ENCODE data around the gene ITPRID1.

ITPRID1 gene

DNA sequence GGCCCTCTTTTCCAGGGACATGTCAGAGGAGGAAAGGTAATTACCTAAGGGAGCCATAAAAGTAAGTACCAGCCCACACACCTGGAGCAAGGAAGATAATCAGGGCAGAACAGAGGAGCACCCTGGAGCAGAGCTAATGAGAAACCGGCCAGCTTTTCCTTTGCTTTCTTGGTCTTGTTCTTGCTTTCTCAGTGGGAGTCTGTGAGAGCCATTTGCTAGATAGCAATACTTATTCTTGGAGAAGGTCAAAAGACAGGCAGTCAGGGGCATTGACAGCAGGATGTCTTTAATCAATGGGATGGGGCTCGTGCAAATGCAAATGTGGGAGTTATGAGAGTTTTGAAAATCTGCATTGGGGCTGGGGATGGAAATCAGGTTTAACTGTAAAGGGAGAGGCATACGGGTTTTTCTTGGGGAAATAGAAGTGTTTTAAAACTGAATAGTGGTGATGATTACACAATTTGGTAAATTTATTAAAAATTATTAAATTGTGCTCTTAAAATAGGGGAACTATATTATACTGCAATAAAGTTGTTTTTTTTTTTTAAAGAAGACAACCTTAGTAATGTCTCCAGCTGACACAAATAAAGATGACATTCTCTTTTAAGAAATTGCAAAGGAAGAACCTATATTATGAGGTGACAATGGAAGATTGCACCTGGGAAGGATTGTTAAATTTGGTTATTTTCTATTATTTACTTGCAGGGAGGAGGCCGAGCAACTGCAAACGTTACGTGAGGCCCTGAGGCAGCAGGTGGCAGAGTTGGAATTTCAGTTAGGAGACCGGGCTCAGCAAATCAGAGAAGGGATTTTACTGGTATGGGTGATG, 137.6 kb downstream of the ITPRID1 start:
- H3K36me3 ChIP-seq: no peaks in the 10 kb centered on the region
- no peak overlapping the region for H3K4me3 ChIP-seq
- no peak overlapping the region for H3K4me2 ChIP-seq
- H3K9me3 ChIP-seq: no peaks in the 10 kb centered on the region
- no peak for TF ChIP-seq Cebpa-rat (IDR thresholded peaks at IDR 0.05)
- no peaks in the 10 kb centered on the region for H4K20me1 ChIP-seq
- no peak overlapping the region for H3K9ac ChIP-seq
- H3K27me3 ChIP-seq: no peaks in the 10 kb centered on the region
- H3K4me1 ChIP-seq: no peaks in the 10 kb centered on the region
- H3K27ac ChIP-seq: no peak overlapping the region

DNA sequence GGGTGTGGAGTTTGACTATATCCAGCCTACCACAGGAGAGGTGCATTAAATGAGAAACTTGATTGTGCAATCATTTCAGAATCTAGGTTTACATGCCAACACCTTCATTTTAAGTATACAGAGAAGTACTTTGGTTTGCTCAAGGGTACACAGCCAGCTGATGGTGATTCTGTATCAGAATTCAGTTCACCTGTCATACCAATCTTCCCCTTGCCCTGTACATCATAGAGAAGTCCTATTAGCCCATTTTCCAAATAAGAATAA, 138.1 kb downstream of the ITPRID1 start:
- no peak overlapping the region for H3K9ac ChIP-seq
- H3K36me3 ChIP-seq: no peaks in the 10 kb centered on the region
- no peak overlapping the region for H3K4me2 ChIP-seq
- TF ChIP-seq Cebpa-rat (IDR thresholded peaks at IDR 0.05): peak; percentile 54
- no peaks in the 10 kb centered on the region for H3K27me3 ChIP-seq
- no peak overlapping the region for H3K27ac ChIP-seq
- H3K9me3 ChIP-seq: no peaks in the 10 kb centered on the region
- no peaks in the 10 kb centered on the region for H4K20me1 ChIP-seq
- no peaks in the 10 kb centered on the region for H3K4me1 ChIP-seq
- no peak overlapping the region for H3K4me3 ChIP-seq

DNA sequence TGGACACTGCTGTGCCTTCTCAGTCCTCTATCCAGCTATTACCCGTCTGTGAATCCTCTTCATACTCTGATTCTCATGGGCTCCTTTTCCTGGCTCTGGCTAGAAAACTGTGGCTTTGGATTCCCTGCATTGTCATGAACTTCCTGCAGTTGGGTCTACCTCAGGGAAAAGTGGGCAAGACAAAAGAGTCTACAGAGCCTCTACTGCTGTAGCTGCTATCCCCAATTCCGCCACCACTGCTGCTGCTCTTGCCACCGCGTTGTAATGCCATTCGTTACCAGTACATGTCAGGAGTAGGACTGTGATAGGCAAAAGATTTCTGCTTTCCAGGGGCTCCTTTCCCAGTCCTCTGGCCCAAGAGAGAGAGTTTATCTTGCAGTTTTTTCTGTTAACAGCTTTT, 149.2 kb downstream of the ITPRID1 start:
- no peaks in the 10 kb centered on the region for H3K27me3 ChIP-seq
- H3K9ac ChIP-seq: no peak overlapping the region
- no peaks in the 10 kb centered on the region for H4K20me1 ChIP-seq
- H3K36me3 ChIP-seq: no peaks in the 10 kb centered on the region
- H3K4me3 ChIP-seq: no peak overlapping the region
- H3K4me2 ChIP-seq: no peak overlapping the region
- H3K27ac ChIP-seq: no peak overlapping the region
- no peak for TF ChIP-seq Cebpa-rat (IDR thresholded peaks at IDR 0.05)
- H3K4me1 ChIP-seq: no peaks in the 10 kb centered on the region; the same call in 1 of the 2 replicates
- H3K9me3 ChIP-seq: no peaks in the 10 kb centered on the region

DNA sequence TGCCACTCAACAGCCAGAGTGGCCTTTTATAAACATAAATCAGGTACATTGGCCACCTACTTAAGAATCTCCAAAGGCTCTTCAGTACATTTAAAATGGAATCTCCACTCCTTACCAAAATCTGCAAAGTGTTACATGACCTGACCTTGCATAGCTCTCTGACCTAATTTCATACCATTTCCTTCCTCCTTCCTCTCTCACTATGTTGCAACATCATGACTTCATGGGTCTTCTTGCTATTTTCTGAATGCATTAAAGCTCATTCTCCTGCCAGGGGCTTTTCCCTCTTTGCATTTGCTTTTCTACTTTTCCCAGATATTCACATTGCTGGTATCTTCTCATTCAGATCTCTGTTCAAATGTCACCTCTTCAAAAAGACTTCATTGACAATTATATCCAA, 151.0 kb downstream of the ITPRID1 start:
- Histone ChIP-seq H3K9ac (no peak overlapping the region), H3K36me3 (no peaks in the 10 kb centered on the region), H4K20me1 (no peaks in the 10 kb centered on the region), H3K27me3 (no peaks in the 10 kb centered on the region), H3K27ac (no peak overlapping the region), H3K4me1 (no peaks in the 10 kb centered on the region; the same call in 1 of the 2 replicates), H3K4me2 (no peak overlapping the region), H3K9me3 (no peaks in the 10 kb centered on the region), H3K4me3 (no peak overlapping the region)
- TF ChIP-seq Cebpa-rat (IDR thresholded peaks at IDR 0.05): peak; percentile 24; the same call in 1 of the 2 replicates

DNA sequence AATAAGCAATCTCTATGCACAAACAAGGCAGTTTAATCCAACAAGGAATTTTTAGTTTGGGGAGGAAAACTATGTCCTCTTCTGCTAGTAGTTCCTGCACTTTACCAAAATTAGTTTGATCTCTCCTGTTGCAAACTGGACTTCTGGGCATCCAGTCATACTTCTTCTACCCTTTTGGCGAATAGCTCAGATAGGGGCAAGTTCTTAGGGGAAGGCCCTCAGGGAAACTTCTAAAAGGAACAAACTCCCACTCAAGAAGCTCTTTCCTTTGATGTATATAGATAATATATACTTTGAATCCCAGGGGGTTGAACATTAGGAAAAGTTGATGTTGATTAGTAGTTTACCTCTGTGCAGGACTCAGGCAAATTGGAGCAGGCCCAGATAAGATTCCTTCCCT, 151.7 kb downstream of the ITPRID1 start:
- Histone ChIP-seq H3K9ac (no peak overlapping the region), H3K4me1 (no peaks in the 10 kb centered on the region; the same call in 1 of the 2 replicates), H3K4me2 (no peak overlapping the region), H4K20me1 (no peaks in the 10 kb centered on the region), H3K27me3 (no peaks in the 10 kb centered on the region), H3K36me3 (no peaks in the 10 kb centered on the region), H3K4me3 (no peak overlapping the region), H3K9me3 (no peaks in the 10 kb centered on the region), H3K27ac (no peak overlapping the region)
- no peak for TF ChIP-seq Cebpa-rat (IDR thresholded peaks at IDR 0.05)

DNA sequence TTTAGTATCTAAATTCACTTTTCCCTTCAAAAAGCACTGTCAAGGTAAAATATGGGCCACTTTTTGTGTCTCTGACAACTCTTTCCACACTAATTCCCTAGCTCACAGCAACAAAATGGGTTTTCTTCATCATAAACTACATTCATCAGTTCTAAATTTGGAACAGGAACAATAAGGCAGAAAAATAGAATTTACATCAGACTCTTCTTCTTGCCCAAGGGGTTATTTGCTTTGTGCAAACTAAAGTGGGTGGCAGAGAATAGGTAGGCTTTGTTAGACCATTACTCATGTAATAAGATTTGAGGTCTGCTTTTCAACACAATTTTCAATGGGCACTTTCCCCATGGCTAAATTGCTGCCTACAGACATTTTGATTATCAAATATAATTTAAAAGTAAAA, 155.6 kb downstream of the ITPRID1 start:
- no peak overlapping the region for H3K27ac ChIP-seq
- no peak for TF ChIP-seq Cebpa-rat (IDR thresholded peaks at IDR 0.05)
- no peaks in the 10 kb centered on the region for H3K27me3 ChIP-seq
- no peaks in the 10 kb centered on the region for H3K9me3 ChIP-seq
- H3K4me1 ChIP-seq: no peaks in the 10 kb centered on the region; the same call in 1 of the 2 replicates
- no peaks in the 10 kb centered on the region for H3K36me3 ChIP-seq
- no peaks in the 10 kb centered on the region for H4K20me1 ChIP-seq
- no peak overlapping the region for H3K9ac ChIP-seq
- no peak overlapping the region for H3K4me2 ChIP-seq
- no peak overlapping the region for H3K4me3 ChIP-seq

GRCh38 chr7:31679574-31680305, 165.8 kb downstream of the ITPRID1 start:
- TF ChIP-seq Cebpa-rat (IDR thresholded peaks at IDR 0.05): no peak
- Histone ChIP-seq H3K36me3 (no peaks in the 10 kb centered on the region), H3K27me3 (no peaks in the 10 kb centered on the region), H3K4me3 (no peak overlapping the region), H3K4me1 (no peaks in the 10 kb centered on the region), H3K27ac (no peak overlapping the region), H3K4me2 (no peak overlapping the region), H3K9ac (no peak overlapping the region), H4K20me1 (no peaks in the 10 kb centered on the region), H3K9me3 (no peaks in the 10 kb centered on the region)

DNA sequence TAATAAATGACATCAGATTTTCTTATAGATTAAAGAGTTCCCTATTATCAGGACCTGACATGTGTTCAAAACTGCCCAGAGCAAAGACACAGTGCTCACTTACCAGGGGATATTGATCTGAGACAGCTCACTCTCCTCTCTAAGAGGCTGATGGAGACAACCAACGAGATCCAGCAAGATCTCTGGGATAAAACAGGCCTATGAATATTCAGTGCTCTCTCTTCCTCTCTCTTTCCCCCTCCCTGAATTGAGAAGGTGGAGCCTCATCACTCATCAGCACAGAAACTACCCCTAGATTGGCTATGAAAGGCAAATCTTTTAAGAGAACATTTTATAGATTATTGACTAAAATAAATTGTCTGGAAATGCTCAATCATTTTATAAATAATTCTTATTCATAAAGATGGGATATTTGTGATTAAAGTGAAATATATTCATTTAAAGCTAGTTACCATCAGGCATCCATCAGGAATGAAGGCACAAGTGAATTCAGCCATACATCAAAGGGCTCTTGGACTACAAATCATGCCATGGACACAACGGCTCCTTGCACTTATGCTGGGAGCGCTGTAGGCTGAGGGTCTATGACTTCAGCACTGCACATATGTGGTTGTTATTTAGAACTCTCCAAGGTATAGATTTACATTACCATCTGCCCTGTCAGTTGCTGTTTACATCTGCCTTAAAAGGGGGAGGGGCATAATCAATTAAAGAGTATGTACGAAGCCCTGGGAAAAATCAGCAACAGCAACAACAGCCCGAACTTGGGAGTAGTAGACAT, 169.7 kb downstream of the ITPRID1 start:
- no peaks in the 10 kb centered on the region for H3K27me3 ChIP-seq
- no peak overlapping the region for H3K4me3 ChIP-seq
- H3K4me2 ChIP-seq: no peak overlapping the region
- no peak for TF ChIP-seq Cebpa-rat (IDR thresholded peaks at IDR 0.05)
- H3K36me3 ChIP-seq: no peaks in the 10 kb centered on the region
- no peak overlapping the region for H3K27ac ChIP-seq
- no peak overlapping the region for H3K9ac ChIP-seq
- no peaks in the 10 kb centered on the region for H4K20me1 ChIP-seq
- no peaks in the 10 kb centered on the region for H3K9me3 ChIP-seq
- H3K4me1 ChIP-seq: no peaks in the 10 kb centered on the region

GRCh38 chr7:31687024-31687748, 173.3 kb downstream of the ITPRID1 start, which contains the start of gene PPP1R17:
PPP1R17 (plus strand) TSS chr7:31687215; CDS start chr7:31692442, 5,227 bp downstream.
- H3K36me3 ChIP-seq: no peaks in the 10 kb centered on the region
- no peaks in the 10 kb centered on the region for H3K9me3 ChIP-seq
- no peak within 1 kb of the TSS for H3K27ac ChIP-seq
- H3K4me1 ChIP-seq: no peaks in the 10 kb centered on the region
- H3K4me3 ChIP-seq: no peak within 1 kb of the TSS
- H3K9ac ChIP-seq: no peak within 1 kb of the TSS
- no peaks in the 10 kb centered on the region for H3K27me3 ChIP-seq
- no peak for TF ChIP-seq Cebpa-rat (IDR thresholded peaks at IDR 0.05)
- no peak within 1 kb of the TSS for H3K4me2 ChIP-seq
- H4K20me1 ChIP-seq: no peaks in the 10 kb centered on the region

All from BLaER1 (cell line).